HG02610 (cell line): ENCODE results near the gene APOM.

Experiments used
- ATAC-seq: cut with Tn5 transposase; IDR thresholded peaks from one replicate; pipeline ENCODE4 v1.9.1; 2021; ENCODE audit warnings: mild to moderate bottlenecking, moderate library complexity; ENCODE audit not compliant: unreplicated experiment

Gene APOM

GRCh38 chr6:31655349-31656237 lies at the start of gene APOM:
TSS of gene APOM (plus strand) at chr6:31655894. CDS start at chr6:31655967, 73 bp downstream.
- no peak for ATAC-seq

DNA sequence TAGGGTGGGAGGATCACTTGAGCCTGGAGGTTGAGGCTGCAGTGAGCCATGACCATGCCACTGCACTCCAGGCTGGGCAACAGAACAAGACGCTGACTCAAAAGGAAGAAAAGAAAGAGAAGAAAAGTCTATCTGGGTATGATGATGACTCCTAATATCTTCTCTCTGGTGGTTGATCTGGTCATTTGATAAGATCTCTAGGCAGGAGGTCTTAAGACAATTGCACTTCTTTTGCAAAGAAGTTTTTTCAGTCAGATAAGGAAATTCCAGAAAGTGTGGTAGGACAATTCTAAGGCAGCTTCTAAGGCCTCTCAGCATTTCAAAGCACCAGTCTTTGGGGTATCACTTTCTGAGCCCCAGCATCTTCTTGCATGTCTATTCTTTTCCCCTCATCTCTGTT lies 48.4 kb upstream of the APOM start:
- no peak for ATAC-seq

GRCh38 chr6:31609519-31610406 lies 45.9 kb upstream of the APOM start:
- ATAC-seq, result no peak

GRCh38 chr6:31610968-31611367 lies 44.7 kb upstream of the APOM start:
- ATAC-seq, result no peak

- ATAC-seq, result no peak
These were observed 41.5 kb upstream of the APOM start for GRCh38 chr6:31614075-31614619.

- ATAC-seq, result no peak
These were observed 40.8 kb upstream of the APOM start, which contains the start of gene AIF1 for GRCh38 chr6:31614684-31615578. TSS of gene AIF1 (plus strand) at chr6:31615234. CDS start at chr6:31615330, 96 bp downstream.

DNA sequence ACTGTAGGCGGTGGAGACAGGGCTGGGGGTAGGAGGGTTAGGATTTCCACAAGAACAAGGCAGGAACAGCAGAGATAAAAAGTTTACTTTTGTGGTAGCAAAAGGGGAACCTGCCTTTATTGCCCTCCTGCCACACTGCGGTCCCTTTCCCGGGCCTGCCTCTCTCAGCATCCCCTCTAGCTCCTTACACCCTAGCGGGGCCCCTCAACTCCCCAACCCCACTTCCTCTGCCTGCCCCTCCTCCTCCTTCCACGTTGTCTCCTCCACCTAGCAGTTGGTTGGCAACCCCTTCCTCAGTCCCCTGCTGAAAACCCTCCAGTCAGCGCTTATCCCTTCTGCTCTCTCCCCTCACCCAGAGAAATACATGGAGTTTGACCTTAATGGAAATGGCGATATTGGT lies 39.9 kb upstream of the APOM start:
- ATAC-seq, result no peak

GRCh38 chr6:31617010-31617409 lies 38.7 kb upstream of the APOM start:
- ATAC-seq, result no peak

DNA sequence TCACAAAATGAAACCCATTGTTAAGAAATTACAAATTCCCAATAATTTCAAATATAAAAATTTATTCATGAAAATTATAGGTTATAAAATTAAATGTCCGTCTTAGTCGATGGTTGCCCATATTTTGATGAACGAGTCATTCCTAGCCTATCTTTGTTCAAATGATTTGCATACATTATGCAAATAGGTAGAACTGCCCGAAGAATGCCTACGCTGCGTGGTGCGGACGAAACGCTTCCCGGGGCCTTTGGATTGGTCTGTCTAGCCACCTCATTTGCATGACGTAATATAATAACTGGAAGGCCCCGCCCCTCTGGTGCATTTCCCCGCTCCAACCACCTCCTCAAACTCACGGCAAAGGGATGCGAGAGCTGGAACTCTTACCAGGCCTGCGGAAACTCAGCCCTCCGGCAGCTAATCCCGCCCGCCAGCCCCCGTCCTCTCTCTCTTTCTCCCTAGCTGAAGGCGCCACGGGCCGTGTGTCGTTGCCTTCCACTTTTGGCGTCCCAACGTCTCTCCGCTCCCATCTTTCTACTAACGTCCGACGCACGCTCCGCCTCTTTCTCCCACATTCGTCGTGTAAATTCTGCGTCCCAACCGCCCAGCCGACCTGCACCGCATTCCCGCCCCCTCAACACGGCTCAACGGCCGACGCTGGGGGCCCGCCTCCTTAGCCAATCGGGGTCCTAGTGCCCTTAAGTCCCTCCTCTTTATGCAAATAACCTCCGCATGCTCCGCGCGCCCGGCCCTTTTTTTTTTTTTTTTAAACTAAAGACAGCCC lies 35.7 kb upstream of the APOM start:
- peak; percentile 81 for ATAC-seq

DNA sequence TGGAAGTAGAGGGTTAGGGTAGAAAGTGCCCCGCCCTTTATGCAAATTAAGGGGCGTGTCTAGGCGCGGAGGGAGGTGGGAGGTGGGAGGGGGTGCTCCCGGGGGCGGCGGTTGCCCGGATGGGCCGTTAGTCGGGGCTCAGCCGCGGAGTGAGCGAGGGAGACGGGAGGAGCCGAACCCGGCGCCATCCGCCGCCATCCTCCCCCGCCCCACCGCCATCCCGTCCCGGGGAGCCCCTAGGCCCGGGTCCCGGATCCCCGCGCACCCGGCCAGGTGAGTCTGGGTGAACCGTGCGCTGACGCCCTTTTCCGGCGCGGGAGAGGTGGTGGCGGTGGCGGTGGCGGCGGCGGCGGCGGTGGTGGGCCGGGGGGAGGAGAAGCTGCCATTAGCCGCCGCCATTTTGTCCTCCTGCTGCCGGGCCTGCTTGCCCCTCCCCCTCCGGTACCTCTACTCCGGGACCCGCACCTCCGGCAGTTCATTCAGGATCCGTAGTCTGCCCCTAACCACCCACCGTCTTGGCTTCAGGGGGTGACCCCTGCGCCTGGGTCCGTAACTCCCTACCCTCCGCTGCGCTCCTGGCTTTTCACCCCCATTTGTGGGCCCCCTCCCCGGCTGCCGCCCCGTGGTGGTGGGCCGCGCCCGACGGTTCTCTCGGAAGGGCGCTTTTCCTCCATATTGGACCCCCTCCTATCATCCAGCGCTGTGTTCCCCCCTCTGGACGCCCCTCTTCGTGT lies 34.9 kb upstream of the APOM start, which contains the start of gene PRRC2A:
Gene PRRC2A (plus strand): TSS at position 130 of the 734 bp plus-strand sequence. CDS start 2,075 bp downstream, outside the sequence.
- ATAC-seq, result peak; percentile 50

GRCh38 chr6:31621320-31621939 lies 34.3 kb upstream of the APOM start:
- ATAC-seq, result no peak

DNA sequence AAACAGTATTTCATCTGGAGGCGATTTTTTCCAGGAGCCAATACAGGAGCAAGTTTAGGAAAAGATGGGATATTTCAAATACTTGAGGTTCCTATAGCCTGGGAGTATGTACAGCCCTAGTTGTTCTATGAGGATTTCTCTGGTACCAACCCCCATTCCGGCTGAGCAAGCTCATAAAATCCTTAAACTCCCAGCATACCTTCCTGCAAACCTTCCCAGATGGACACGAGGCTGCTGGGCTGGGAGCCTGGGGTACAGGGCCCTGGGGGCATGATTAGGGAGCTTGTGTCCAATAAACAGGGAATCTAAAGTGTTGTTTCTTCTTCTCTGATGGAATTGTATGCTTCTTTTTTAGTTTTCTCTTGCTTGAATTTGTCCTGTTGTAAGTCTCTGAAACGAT lies 33.7 kb upstream of the APOM start:
- ATAC-seq, result no peak

DNA sequence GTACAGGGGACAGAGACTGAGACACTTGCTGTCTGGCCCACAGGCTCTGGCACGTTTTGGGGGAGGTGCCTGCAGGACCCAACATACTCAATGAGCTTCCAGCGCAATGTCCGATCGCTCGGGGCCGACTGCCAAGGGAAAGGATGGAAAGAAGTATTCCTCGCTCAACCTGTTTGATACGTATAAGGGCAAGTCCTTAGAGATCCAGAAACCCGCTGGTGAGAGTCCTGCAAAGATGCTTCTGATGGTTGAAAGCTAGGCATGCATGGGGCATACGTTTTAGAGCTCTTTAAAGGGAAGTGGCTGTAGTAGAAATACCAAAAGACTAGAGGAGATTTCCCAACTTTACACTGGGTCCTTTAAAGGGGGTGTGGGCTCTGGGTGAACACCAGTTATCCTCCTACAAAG lies 33.0 kb upstream of the APOM start:
- ATAC-seq, result no peak

DNA sequence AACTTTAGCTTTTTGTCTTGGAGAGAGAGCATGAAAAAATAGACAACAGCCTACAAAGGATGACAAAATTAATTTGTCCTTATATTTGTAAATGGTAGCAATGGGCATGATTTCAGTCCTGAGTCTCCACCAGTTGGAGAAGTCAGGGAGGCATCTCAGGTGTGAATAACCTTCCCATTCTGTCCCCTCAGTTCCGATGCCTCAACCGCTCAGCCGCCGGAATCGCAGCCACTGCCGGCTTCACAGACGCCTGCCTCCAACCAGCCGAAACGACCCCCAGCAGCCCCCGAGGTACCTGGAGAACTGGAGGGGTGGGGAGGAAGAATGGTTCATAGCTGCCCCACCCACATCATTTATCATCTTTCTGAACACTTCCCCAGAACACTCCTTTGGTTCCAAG lies 31.6 kb upstream of the APOM start:
- no peak for ATAC-seq

GRCh38 chr6:31626952-31627351 lies 28.7 kb upstream of the APOM start:
- no peak for ATAC-seq

DNA sequence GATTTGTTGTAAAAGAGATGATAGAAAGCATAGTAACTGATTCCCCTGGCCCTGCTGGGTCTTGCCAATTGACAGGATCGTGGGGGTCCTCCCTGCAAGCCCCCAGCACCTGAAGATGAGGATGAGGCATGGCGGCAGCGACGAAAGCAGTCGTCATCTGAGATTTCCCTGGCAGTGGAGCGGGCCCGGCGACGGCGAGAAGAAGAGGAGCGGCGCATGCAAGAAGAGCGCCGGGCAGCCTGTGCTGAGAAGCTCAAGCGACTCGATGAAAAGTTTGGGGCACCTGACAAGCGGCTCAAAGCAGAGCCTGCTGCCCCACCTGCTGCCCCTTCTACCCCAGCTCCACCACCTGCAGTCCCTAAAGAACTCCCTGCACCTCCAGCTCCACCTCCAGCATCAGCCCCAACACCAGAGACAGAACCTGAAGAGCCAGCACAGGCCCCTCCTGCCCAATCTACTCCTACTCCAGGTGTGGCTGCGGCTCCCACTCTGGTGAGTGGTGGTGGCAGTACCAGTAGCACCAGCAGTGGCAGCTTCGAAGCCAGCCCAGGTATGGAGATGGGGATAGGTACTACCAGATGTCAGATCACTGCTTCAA lies 27.9 kb upstream of the APOM start:
- no peak for ATAC-seq

GRCh38 chr6:31629014-31629413 lies 26.7 kb upstream of the APOM start:
- no peak for ATAC-seq
